Adrenal gland (tissue), 5 donors: Measurements from ENCODE around the gene PFKP.

ENCODE experiments used
- CTCF ChIP-seq, 6 experiments: fragments of 450-650 bp in 4 of 6; fragments of 200-600 bp in 2 of 6; sonication (generic) in 1 of 6; IDR thresholded peaks; 1 replicate in 5 of 6; 2 replicates in 1 of 6; pipeline versions ENCODE4 v1.5.1 to v1.8.0; 2016 to 2021; ENCODE audit warnings: antibody characterized with exemption in 6 of 6, mild to moderate bottlenecking in 2 of 6, moderate library complexity in 1 of 6
- POLR2A ChIP-seq, 2 donors: fragments of 450-650 bp; IDR thresholded peaks; one replicate each; pipeline ENCODE4 v1.6.1; 2017; ENCODE audit warnings: antibody characterized with exemption in 2 of 2, mild to moderate bottlenecking in 2 of 2, moderate library complexity in 1 of 2
- donor health status: DM: no; HTN: no; CAD: no.

- no peak for TF ChIP-seq CTCF (IDR thresholded peaks at IDR 0.05)
- TF ChIP-seq POLR2A (IDR thresholded peaks at IDR 0.05), result no peak
These were observed 60.6 kb downstream of the PFKP start for GRCh38 chr10:3127921-3128320.
